WTC11 (cell line): ENCODE measurements around the gene ZSCAN29. TPM values are rescaled to one million over a fixed set of nuclear protein-coding genes. Genes with fewer than 3 reads are reported as not detected.

Source experiments
- ATAC-seq: fragments of 200-7000 bp; cut with Tn5 transposase; 2 replicates; pipeline ENCODE4 v1.10.0; 2021; ENCODE audit warnings: mild to moderate bottlenecking, moderate library complexity
- CTCF ChIA-PET: fragments of 300-600 bp; sonication (Branson Sonifier 250); formaldehyde crosslinking; loops from one replicate; lab custom pipeline; 2021; ENCODE audit warnings: antibody characterized with exemption; lab: Charles Lee
- POLR2A ChIA-PET: fragments of 350-600 bp; sonication (Branson Sonifier 250); formaldehyde crosslinking; loops from one replicate; lab custom pipeline; 2021; ENCODE audit warnings: antibody characterized with exemption; lab: Charles Lee
- DNase-seq: peaks from one replicate; pipeline ENCODE4 v3.0.0; 2021; ENCODE audit warnings: low spot score
- H3K27ac Mint-ChIP-seq: 2 replicates; pipeline ENCODE4 v1.8.0; 2021; ENCODE audit warnings: mixed read lengths
- H3K27me3 Mint-ChIP-seq: 2 replicates; pipeline ENCODE4 v1.8.0; 2021; ENCODE audit warnings: low read depth, mild to moderate bottlenecking, moderate library complexity, mixed read lengths
- H3K36me3 Mint-ChIP-seq: 2 replicates; pipeline ENCODE4 v1.8.0; 2021; ENCODE audit warnings: mixed read lengths
- H3K4me1 Mint-ChIP-seq: 2 replicates; pipeline ENCODE4 v1.8.0; 2022; ENCODE audit warnings: mixed read lengths
- H3K4me3 Mint-ChIP-seq: 2 replicates; pipeline ENCODE4 v1.8.0; 2021; ENCODE audit warnings: mild to moderate bottlenecking, moderate library complexity, mixed read lengths
- H3K9me3 Mint-ChIP-seq: 2 replicates; pipeline ENCODE4 v1.8.0; 2021; ENCODE audit warnings: mixed read lengths
- CREB1 ChIP-seq: sonication (generic); formaldehyde crosslinking; IDR thresholded peaks from 2 replicates; pipeline ENCODE4 v1.8.0; 2023; ENCODE audit warnings: mild to moderate bottlenecking, missing genetic modification reagents
- CTCF ChIP-seq: fragments of 200-600 bp; IDR thresholded peaks from 2 replicates; pipeline ENCODE4 v1.8.0; 2022; ENCODE audit warnings: antibody characterized with exemption
- E2F4 ChIP-seq: sonication (generic); formaldehyde crosslinking; IDR thresholded peaks from 2 replicates; pipeline ENCODE4 v1.8.1; 2022; ENCODE audit warnings: low read depth, mild to moderate bottlenecking, moderate library complexity, missing genetic modification reagents, borderline replicate concordance
- ELF4 ChIP-seq: sonication (generic); formaldehyde crosslinking; IDR thresholded peaks from 2 replicates; pipeline ENCODE4 v1.8.1; 2022; ENCODE audit warnings: low read depth, mild to moderate bottlenecking, moderate library complexity, missing genetic modification reagents
- ETV6 ChIP-seq: sonication (generic); formaldehyde crosslinking; IDR thresholded peaks from 2 replicates; pipeline ENCODE4 v1.8.1; 2022; ENCODE audit warnings: mild to moderate bottlenecking, missing genetic modification reagents
- FOXP1 ChIP-seq: sonication (generic); formaldehyde crosslinking; IDR thresholded peaks from 2 replicates; pipeline ENCODE4 v1.8.0; 2022; ENCODE audit warnings: missing genetic modification reagents, mild to moderate bottlenecking, moderate library complexity, borderline replicate concordance
- HMGA2 ChIP-seq: fragments of 250-450 bp; sonication (Bioruptor Pico); IDR thresholded peaks from 2 replicates; pipeline ENCODE4 v1.4.0; 2021; ENCODE audit warnings: mild to moderate bottlenecking, moderate library complexity
- KAT7 ChIP-seq: sonication (generic); formaldehyde crosslinking; IDR thresholded peaks from 2 replicates; pipeline ENCODE4 v1.8.1; 2023; ENCODE audit warnings: missing genetic modification reagents, mild to moderate bottlenecking, borderline replicate concordance
- NR3C1 ChIP-seq: sonication (generic); formaldehyde crosslinking; conservative IDR thresholded peaks from 2 replicates; pipeline ENCODE4 v1.8.1; 2023; ENCODE audit warnings: low read depth, mild to moderate bottlenecking, missing genetic modification reagents
- RORB ChIP-seq: fragments of 250-450 bp; sonication (Bioruptor Pico); IDR thresholded peaks from 2 replicates; pipeline ENCODE4 v1.9.0; 2021; ENCODE audit warnings: mild to moderate bottlenecking
- SMAD3 ChIP-seq: sonication (generic); formaldehyde crosslinking; IDR thresholded peaks from 2 replicates; pipeline ENCODE4 v1.8.0; 2022; ENCODE audit warnings: missing genetic modification reagents, mild to moderate bottlenecking, borderline replicate concordance
- SP1 ChIP-seq: sonication (generic); formaldehyde crosslinking; conservative IDR thresholded peaks from 2 replicates; pipeline ENCODE4 v1.8.1; 2022; ENCODE audit warnings: missing genetic modification reagents
- USF2 ChIP-seq: sonication (generic); formaldehyde crosslinking; IDR thresholded peaks from 2 replicates; pipeline ENCODE4 v1.8.1; 2023; ENCODE audit warnings: mild to moderate bottlenecking, missing genetic modification reagents, moderate library complexity
- ZBTB43 ChIP-seq: sonication (generic); formaldehyde crosslinking; IDR thresholded peaks from 2 replicates; pipeline ENCODE4 v1.8.1; 2023; ENCODE audit warnings: mild to moderate bottlenecking, missing genetic modification reagents
- ZNF121 ChIP-seq: sonication (generic); formaldehyde crosslinking; IDR thresholded peaks from 2 replicates; pipeline ENCODE4 v1.8.0; 2023; ENCODE audit warnings: missing genetic modification reagents
- ZNF232 ChIP-seq: sonication (generic); formaldehyde crosslinking; IDR thresholded peaks from 2 replicates; pipeline ENCODE4 v1.8.0; 2022; ENCODE audit warnings: mild to moderate bottlenecking, missing genetic modification reagents
- ZNF423 ChIP-seq: fragments of 250-450 bp; sonication (Bioruptor Pico); IDR thresholded peaks from 2 replicates; pipeline ENCODE4 v2.1.2; 2022; ENCODE audit warnings: mild to moderate bottlenecking, moderate library complexity
- ZNF671 ChIP-seq: fragments of 250-450 bp; sonication (Bioruptor Pico); IDR thresholded peaks from 2 replicates; pipeline ENCODE4 v1.8.0; 2021; ENCODE audit warnings: mild to moderate bottlenecking
- total RNA-seq: library from RNA; stranded (reverse); gene quantifications from 3 replicates; pipeline ENCODE4 v1.2.3, GENCODE V29; 2021

The ZSCAN29 gene
- total RNA-seq, 1 experiment from 2014 or later, result 39.7 TPM

- no peak for TF ChIP-seq NR3C1 (CRISPR knock-in tag)
- no peak for TF ChIP-seq SMAD3 (CRISPR knock-in tag)
- TF ChIP-seq FOXP1 (CRISPR knock-in tag), result no peak
- no peak for TF ChIP-seq ZNF121 (CRISPR knock-in tag)
- TF ChIP-seq RORB (CRISPR knock-in tag), result no peak
- no peak for TF ChIP-seq HMGA2
- no peak for TF ChIP-seq ELF4 (CRISPR knock-in tag)
- no peak for TF ChIP-seq KAT7 (CRISPR knock-in tag)
- no peak for TF ChIP-seq ZNF671
- TF ChIP-seq, all 79 proteins: peak for 0
These were observed 7.8 kb upstream of the ZSCAN29 start (continued) for GRCh38 chr15:43378601-43379000.

- ChIA-PET CTCF (interaction anchor here (0.6 to 1.3 kb wide), 35 partner anchors 8 to 1191 kb away, joined by 3 to 17 read pairs (median 4); partner anchors contain the start of genes ELL3, LCMT2, MAP1A and MFAP1), POLR2A (no interaction called here)
- Mint-ChIP-seq H3K36me3 (peaks cover 34% of the 10 kb centered on the region), H3K4me3 (no peak overlapping the region), H3K9me3 (no peaks in the 10 kb centered on the region), H3K27ac (no peak overlapping the region), H3K27me3 (no peaks in the 10 kb centered on the region), H3K4me1 (peaks cover 13% of the 10 kb centered on the region)
- DNase-seq (peak; percentile 39), ATAC-seq (peak; percentile 49)
- TF ChIP-seq ZNF423 (CRISPR knock-in tag) (no peak), FOXP1 (CRISPR knock-in tag) (no peak), CTCF (peak; percentile 65)
These were observed 5.3 kb upstream of the ZSCAN29 start for GRCh38 chr15:43376017-43376705.

GRCh38 chr15:43370310-43370974, 401 bp downstream of the ZSCAN29 start:
- peak; percentile 37 for ATAC-seq
- 0 out of 2 replicates have a peak, but pooled peaks have one; percentile 5 for TF ChIP-seq SP1 (CRISPR knock-in tag)
- no peak for TF ChIP-seq USF2
- H3K9me3 Mint-ChIP-seq, result no peaks in the 10 kb centered on the region
- H3K4me1 Mint-ChIP-seq, result peaks cover 33% of the 10 kb centered on the region
- ChIA-PET CTCF (interaction anchor here (0.6 to 1.9 kb wide), 14 partner anchors 9 to 1108 kb away, joined by 3 to 14 read pairs (median 3); partner anchors contain the start of genes HYPK, MFAP1 and SERINC4), POLR2A (interaction anchor here (0.6 to 1.7 kb wide), 4 partner anchors 9 to 140 kb away, joined by 4 to 8 read pairs (median 6); no protein-coding TSS in a partner anchor)
- DNase-seq, result peak; percentile 52
- H3K36me3 Mint-ChIP-seq, result peaks cover 38% of the 10 kb centered on the region
- 0 out of 2 replicates have a peak overlapping the region, but pooled peaks have one; percentile 8 for H3K27ac Mint-ChIP-seq
- no peaks in the 10 kb centered on the region for H3K27me3 Mint-ChIP-seq
- H3K4me3 Mint-ChIP-seq, result peak overlapping the region; percentile 92

GRCh38 chr15:43361313-43361903, 9.4 kb downstream of the ZSCAN29 start:
- POLR2A ChIA-PET, result interaction anchor here (1.3 kb wide), 1 partner anchor 9 kb away, joined by 4 read pairs; the partner anchor contains the start of genes TUBGCP4 and ZSCAN29
- Mint-ChIP-seq H3K4me3 (no peak overlapping the region), H3K27ac (no peak overlapping the region), H3K4me1 (no peaks in the 10 kb centered on the region), H3K9me3 (peaks cover 37% of the 10 kb centered on the region), H3K27me3 (no peaks in the 10 kb centered on the region), H3K36me3 (peaks cover 81% of the 10 kb centered on the region)
- TF ChIP-seq CREB1 (CRISPR knock-in tag), result no peak
- no peak for TF ChIP-seq ZBTB43 (CRISPR knock-in tag)
- no peak for TF ChIP-seq ZNF232
- no peak for TF ChIP-seq SMAD3 (CRISPR knock-in tag)
- TF ChIP-seq E2F4 (CRISPR knock-in tag), result no peak
- TF ChIP-seq USF2, result no peak
- TF ChIP-seq ETV6, result no peak
- DNase-seq (no peak), ATAC-seq (no peak)
- CTCF ChIA-PET, result interaction anchor here (1.3 to 1.9 kb wide), 2 partner anchors 10 to 15 kb away, joined by 3 to 6 read pairs; partner anchors contain the start of genes TUBGCP4 and ZSCAN29
